Neural crest cell (in vitro differentiated cells): ENCODE data around the gene RASGRF2. TPM values are rescaled to one million over a fixed set of nuclear protein-coding genes. Genes with fewer than 3 reads are reported as not detected.

Experiments used
- DNase-seq: peaks from one replicate; pipeline ENCODE4 v3.0.0; 2021; ENCODE audit warnings: low read depth, mixed read lengths, low spot score
- H3K27ac Mint-ChIP-seq: one replicate; pipeline ENCODE4 v1.8.0; 2021; ENCODE audit warnings: mild to moderate bottlenecking, mixed read lengths; ENCODE audit not compliant: unreplicated experiment
- H3K27me3 Mint-ChIP-seq: 2 replicates; pipeline ENCODE4 v1.8.0; 2021; ENCODE audit warnings: low read depth, mild to moderate bottlenecking, mixed read lengths
- H3K36me3 Mint-ChIP-seq: 2 replicates; pipeline ENCODE4 v1.8.0; 2021; ENCODE audit warnings: low read depth, mild to moderate bottlenecking, mixed read lengths
- H3K4me1 Mint-ChIP-seq: 2 replicates; pipeline ENCODE4 v1.8.0; 2021; ENCODE audit warnings: mixed read lengths
- H3K4me3 Mint-ChIP-seq: one replicate; pipeline ENCODE4 v1.8.0; 2021; ENCODE audit warnings: mild to moderate bottlenecking, mixed read lengths
- H3K9me3 Mint-ChIP-seq: 2 replicates; pipeline ENCODE4 v1.8.0; 2021; ENCODE audit warnings: mixed read lengths
- total RNA-seq: library from RNA; stranded (reverse); gene quantifications from 2 replicates; pipeline ENCODE4 v1.2.1, GENCODE V29; 2021
- TF ChIP-seq, protein P1 (sequence below): fragments of 200-600 bp; sonication (generic); conservative IDR thresholded peaks from 2 replicates; pipeline ENCODE4 v1.5.0; 2021; ENCODE audit warnings: antibody characterized with exemption, mild to moderate bottlenecking

Gene RASGRF2
- total RNA-seq, 1 donor from 2014 or later = 0.19 TPM

DNA sequence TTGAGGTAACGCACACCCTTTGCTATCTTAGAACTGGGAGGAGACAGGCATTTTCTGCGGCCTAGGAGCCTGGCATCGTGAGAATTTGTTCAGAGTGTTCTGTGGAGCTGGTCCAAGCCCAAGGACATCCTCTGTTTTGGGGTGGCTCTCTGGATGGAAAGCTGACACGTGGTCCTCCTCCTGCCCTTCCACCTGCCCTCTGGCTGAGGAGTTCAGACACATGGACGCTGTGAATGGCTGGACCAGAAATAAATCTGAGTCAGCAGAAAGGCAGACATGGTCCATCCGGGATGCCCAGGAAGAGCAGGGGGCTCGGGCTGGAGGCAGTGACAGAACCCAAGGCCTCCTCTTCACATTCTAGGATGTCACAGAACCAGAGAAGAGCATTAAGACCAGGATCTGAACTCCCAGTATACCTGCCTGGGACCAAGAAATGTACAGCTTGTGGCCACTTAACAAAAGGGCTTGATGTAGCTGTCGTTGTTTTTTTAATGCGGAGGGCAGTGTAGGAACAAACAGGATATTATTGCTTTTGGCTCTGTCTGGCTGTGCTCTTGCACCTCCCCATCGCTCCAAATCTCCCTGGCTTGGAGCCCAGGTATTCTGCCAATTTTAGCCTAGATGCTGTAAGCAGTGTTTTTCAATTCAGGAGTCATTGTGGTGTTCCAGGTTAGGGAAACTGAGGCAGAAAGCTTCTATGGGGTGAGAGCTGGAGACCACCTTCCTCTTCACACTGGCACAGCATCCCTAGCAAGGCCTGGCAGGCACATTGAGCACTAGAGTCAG is 275.3 kb downstream of the RASGRF2 start:
- H3K27ac Mint-ChIP-seq = no peak overlapping the region
- no peaks in the 10 kb centered on the region for H3K9me3 Mint-ChIP-seq
- peaks cover 4% of the 10 kb centered on the region for H3K36me3 Mint-ChIP-seq
- no peak overlapping the region for H3K4me3 Mint-ChIP-seq
- no peak for DNase-seq
- peaks cover 17% of the 10 kb centered on the region for H3K4me1 Mint-ChIP-seq
- H3K27me3 Mint-ChIP-seq = no peaks in the 10 kb centered on the region
- TF ChIP-seq, protein P1, sequence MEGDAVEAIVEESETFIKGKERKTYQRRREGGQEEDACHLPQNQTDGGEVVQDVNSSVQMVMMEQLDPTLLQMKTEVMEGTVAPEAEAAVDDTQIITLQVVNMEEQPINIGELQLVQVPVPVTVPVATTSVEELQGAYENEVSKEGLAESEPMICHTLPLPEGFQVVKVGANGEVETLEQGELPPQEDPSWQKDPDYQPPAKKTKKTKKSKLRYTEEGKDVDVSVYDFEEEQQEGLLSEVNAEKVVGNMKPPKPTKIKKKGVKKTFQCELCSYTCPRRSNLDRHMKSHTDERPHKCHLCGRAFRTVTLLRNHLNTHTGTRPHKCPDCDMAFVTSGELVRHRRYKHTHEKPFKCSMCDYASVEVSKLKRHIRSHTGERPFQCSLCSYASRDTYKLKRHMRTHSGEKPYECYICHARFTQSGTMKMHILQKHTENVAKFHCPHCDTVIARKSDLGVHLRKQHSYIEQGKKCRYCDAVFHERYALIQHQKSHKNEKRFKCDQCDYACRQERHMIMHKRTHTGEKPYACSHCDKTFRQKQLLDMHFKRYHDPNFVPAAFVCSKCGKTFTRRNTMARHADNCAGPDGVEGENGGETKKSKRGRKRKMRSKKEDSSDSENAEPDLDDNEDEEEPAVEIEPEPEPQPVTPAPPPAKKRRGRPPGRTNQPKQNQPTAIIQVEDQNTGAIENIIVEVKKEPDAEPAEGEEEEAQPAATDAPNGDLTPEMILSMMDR = no peak

DNA sequence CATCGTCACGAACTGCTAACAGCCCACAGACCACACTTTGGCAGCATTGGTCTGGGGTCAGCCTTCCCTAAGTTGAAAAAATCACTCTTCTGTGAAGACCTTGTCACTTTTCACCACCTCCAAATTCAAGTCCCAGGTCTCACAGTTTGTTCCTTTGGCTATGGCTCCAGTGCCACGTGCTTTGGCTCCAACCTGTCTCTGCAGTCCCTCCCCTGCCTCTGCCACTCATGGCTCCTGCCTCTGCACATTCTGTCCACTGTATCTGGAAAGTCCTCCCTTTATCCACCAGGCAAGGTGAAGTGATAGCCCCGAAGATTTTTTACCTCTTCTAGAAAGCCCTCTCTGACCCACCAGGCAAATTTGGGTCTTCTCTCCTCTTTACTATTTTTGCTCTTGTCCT is 278.3 kb downstream of the RASGRF2 start:
- Mint-ChIP-seq H3K36me3 (peaks cover 4% of the 10 kb centered on the region), H3K4me3 (no peak overlapping the region)
- no peak for DNase-seq

DNA sequence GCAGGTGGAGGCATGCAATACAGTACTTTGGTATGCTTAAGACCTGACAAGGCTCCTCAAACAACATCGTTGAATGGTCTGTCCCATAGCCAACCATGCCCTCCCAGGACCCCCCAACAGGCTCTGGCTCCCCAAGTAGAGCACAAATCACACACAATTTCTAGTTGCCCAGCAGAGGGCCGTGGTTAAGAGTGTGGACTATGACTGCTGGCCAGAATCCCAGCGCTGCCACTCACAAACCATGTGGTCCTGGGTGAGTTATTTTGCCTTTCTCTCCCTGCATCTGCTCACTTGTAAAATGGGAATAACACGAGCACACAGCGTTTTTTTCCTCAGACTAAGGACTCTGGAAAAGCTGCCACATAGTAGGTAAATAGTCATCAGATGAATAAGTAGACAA is 279.4 kb downstream of the RASGRF2 start:
- H3K36me3 Mint-ChIP-seq = peaks cover 4% of the 10 kb centered on the region
- no peaks in the 10 kb centered on the region for H3K4me1 Mint-ChIP-seq
- no peaks in the 10 kb centered on the region for H3K9me3 Mint-ChIP-seq
- H3K4me3 Mint-ChIP-seq = no peak overlapping the region
- H3K27me3 Mint-ChIP-seq = no peaks in the 10 kb centered on the region
- DNase-seq = no peak
- no peak overlapping the region for H3K27ac Mint-ChIP-seq
- TF ChIP-seq, protein P1 = no peak

More for the DNA sequence above, 278.3 kb downstream of the RASGRF2 start:
- Mint-ChIP-seq H3K27me3 (no peaks in the 10 kb centered on the region), H3K4me1 (peaks cover 10% of the 10 kb centered on the region), H3K9me3 (no peaks in the 10 kb centered on the region), H3K27ac (no peak overlapping the region)
- TF ChIP-seq, protein P1 = no peak

DNA sequence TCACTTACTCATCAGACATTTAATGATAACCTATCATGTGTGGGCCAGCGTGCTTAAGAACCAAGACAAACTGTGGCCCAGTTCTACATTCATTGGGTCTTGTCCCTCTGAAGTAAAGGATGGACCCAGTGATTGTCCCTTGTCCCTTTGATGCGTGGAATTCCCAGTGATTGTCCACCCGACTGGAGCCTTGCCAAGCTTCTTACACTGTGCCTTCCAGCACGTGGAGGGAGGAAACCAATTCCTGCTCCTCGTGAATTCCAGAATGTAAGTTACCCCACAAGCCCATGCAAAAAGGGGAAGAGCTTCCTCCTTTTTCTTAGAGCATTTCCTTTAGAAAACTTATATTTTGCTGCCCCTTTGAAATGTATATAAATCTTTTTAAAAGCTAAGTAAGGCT is 280.8 kb downstream of the RASGRF2 start:
- TF ChIP-seq, protein P1 = no peak
- Mint-ChIP-seq H3K27me3 (no peaks in the 10 kb centered on the region), H3K27ac (no peak overlapping the region), H3K36me3 (peaks cover 4% of the 10 kb centered on the region), H3K4me3 (no peak overlapping the region), H3K9me3 (no peaks in the 10 kb centered on the region), H3K4me1 (no peaks in the 10 kb centered on the region)
- DNase-seq = no peak

DNA sequence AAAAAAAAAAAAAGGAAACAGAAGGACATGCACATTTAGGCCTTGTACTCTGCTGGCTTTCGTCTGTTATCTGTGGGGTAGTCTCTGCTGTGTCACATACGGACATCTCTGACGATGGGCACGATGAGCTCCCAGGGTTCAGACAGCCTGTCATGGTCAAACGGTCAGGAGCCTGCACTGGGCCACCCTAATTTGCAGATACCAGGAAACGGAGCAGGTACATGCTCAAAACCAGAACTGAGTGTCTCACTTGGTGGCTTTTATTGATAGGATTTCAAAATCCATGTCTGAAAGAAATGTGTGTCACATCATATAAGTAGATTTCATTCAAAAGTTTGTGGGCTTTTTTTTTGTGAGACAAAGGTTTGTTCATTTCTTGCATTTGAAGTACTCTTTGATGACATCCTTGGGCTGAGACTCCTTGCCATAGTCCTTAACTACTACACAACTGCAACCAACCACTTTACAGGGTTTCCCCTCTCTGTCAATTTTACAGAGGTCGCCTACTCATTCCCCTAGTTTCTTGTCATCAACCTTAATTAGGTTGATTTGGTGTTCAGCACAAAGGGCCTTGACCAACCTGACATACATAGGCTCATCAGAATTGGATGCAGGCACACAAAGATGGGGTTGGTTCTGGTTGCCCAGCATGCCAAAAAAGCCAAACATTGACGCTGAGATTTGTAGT is 281.9 kb downstream of the RASGRF2 start:
- no peaks in the 10 kb centered on the region for H3K4me1 Mint-ChIP-seq
- peaks cover 4% of the 10 kb centered on the region for H3K36me3 Mint-ChIP-seq
- no peaks in the 10 kb centered on the region for H3K9me3 Mint-ChIP-seq
- H3K27ac Mint-ChIP-seq = no peak overlapping the region
- TF ChIP-seq, protein P1 = no peak
- H3K27me3 Mint-ChIP-seq = no peaks in the 10 kb centered on the region
- DNase-seq = no peak
- H3K4me3 Mint-ChIP-seq = no peak overlapping the region
